Right renal cortex interstitium (tissue), 3 donors: ENCODE results near the gene GNAL. TPM values are rescaled to one million over a fixed set of nuclear protein-coding genes. Genes with fewer than 3 reads are reported as not detected.
"Not testable (repeated sequence)": the region's sequence is repeated elsewhere in the genome, so short reads cannot be mapped to it uniquely, and the experiment has no call there.

Experiments used
- DNase-seq, 3 donors: peaks; one replicate each; pipeline ENCODE4 v3.0.0-alpha.2; 2013; ENCODE audit warnings: low read depth in 3 of 3, low spot score in 2 of 3
- polyA plus RNA-seq, 3 donors: library from polyadenylated mRNA; unstranded; fragments of 120-200 nt; gene quantifications; one replicate each; pipeline ENCODE4 v1.2.1, GENCODE V29; 2013; ENCODE audit not compliant: insufficient read length in 3 of 3

Gene GNAL
- polyA plus RNA-seq, 3 donors: 3.8 to 5.9 (median 3.9) TPM

GRCh38 chr18:11892438-11892837, 203.4 kb downstream of the GNAL start:
- DNase-seq: not testable (repeated sequence)

- no peak for DNase-seq
These were observed 208.7 kb downstream of the GNAL start for GRCh38 chr18:11897781-11898180.

DNA sequence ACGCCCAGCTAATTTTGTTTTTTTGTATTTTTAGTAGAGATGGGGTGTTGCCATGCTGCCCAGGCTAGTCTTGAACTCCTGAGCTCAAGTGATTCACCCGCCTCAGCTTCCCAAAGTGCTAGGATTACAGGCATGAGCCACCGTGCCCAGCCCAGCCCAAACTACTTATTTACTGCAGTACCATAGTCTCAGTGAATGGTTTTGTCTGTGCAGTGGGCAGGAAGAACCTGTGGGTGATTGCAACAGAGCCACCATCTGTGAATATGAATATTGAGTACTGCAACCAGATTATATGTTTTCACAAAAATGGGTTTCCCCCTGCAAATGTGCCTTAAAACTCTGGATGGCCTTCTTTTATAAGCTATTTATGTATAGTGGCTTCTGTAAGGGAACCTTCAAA, 210.0 kb downstream of the GNAL start:
- DNase-seq: no peak

- no peak for DNase-seq
These were observed 212.9 kb downstream of the GNAL start for GRCh38 chr18:11901826-11902438.

DNA sequence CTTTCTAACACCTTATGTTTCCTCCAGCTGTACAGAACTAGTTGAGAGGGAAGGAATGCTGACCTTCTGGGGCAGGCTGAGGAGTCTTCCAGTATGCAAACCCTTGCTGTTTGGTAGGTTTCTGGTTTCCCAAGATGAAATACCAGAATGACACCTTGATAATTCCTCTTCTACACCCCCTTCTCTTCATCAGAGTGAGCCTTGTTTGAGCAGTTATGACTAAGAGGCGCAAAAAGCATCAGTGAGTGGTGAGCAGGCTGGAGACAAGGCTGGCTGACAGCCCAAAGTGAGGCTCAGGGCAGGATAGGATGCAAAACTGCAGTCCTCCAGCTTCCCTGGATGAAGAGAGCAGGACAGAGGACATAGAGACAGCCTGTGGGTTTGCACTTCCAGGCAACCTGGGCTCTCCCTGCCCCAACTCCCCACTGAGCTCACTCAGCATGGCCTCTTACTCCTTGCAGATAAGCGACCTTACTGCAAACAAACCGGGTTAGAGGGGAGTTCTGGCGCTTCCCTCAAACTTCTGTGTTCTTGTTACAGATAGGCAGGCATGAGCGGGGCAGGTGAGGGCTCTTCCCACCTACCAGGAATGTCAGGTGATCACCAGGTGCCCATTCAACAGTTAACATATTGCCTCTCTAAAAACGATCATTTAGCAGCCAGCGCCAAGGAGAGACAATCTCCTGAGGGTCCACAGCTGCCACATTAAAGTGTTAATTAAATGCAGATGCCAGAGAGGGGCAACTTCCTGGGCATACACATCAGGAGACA, 213.6 kb downstream of the GNAL start:
- no peak for DNase-seq

GRCh38 chr18:11905613-11906012, 216.5 kb downstream of the GNAL start:
- no peak for DNase-seq

DNA sequence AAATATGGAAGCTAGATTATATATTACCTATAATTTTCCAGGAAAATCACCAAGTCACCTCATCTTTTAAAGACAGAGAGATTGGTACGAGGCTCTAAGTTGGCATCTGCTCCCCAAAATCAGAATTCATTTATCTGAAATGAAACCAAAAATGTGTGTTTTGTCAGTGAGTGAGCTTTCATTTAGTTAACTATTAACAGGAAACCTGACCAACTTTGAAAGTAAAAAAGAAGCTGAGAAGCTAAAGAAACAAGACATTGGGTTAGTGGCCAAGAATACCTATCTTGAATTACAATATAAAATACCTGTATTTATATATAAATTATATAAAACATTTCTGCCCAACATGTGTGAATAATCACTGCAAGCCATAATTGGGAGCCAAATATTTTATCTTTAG, 217.1 kb downstream of the GNAL start:
- no peak for DNase-seq

DNA sequence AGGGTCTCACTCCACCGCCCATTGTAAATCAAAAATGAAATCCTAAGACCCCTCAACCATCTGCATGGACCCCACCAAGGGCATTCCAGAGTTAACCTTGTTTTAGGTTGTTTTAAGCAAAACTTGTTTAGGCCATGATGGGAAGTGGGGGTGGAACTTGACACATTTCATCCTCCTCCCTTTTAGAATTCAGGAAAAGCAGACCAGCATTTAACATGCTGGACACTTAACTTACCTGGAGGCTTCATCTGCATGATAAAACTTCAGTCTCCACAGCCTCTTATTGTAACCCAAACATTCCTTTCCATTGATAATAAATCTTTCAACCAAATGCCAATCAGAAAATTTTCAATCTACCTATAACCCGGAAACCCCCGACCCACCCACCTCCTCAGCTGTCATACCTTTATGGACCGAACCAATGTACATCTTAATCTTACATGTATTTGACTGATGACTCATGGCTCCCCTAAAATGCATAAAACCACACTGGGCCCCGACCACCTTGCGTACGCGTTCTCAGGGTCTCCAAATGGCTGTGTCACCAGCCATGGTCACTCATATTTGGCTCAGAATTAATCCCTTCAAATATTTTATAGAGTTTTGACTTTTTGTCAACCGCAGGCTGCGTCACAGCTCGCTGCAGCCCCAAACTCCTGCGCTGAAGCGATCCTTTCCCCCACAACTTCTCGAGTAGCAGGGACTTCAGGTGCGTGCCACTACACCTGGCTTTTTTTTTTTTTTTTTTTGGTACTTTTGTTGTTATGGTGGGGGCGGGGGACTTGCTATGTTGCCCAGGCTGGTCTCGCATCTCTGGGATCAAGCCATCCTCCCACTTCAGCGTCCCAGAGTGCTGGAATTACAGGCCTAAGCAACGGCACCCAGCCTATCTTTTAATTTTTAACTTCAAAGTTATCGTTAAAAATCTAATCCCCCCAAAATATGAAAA, 218.1 kb downstream of the GNAL start:
- DNase-seq: no peak

GRCh38 chr18:11908182-11909060, 219.4 kb downstream of the GNAL start, which contains the start of gene MPPE1:
MPPE1 (minus strand) TSS chr18:11908317; CDS start chr18:11897264, 11,053 bp downstream.
- DNase-seq: peak; percentile 57 to 82 (median 77)

DNA sequence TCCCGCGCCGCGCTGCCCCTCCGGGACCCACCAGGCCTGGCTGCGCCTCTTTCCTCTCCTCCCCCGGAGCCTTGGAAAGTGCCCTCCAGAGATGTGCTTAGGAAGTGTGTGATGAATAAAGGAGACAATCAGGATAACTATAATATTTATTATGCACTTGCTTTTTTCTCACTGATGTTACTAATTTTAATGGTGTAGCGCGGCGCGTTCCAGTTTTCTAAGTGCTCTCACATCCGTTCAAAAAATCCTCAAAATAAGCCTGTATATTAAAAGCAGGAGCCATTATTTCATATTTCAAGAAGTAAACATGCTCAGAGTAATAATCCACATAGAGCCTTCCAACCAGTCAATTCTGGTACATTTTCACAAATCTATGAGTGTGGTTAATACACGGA, 220.0 kb downstream of the GNAL start:
- no peak for DNase-seq

GRCh38 chr18:11909591-11910026, 220.5 kb downstream of the GNAL start:
- no peak for DNase-seq

- DNase-seq: not testable (repeated sequence)
These were observed 227.8 kb downstream of the GNAL start for GRCh38 chr18:11916880-11917279.

DNA sequence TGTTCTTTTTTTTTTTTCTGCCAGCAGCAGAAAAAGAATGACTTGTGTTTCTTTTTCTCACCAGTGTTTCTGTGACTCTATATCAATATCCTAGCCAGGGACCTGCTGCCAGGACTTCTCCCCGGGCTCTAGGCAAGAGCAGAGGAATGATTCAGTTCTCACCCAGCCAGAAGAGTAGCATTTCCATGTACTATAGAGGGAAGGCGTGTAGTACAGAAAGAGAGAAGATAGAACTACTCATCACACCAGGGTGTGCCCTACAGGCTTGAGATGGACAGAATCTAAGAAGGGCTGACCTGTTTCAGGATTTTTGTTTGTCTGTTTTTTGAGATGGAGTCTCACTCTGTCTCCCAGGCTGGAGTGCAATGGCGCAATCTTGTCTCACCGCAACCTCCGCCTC, 230.5 kb downstream of the GNAL start:
- not testable (repeated sequence) for DNase-seq

DNA sequence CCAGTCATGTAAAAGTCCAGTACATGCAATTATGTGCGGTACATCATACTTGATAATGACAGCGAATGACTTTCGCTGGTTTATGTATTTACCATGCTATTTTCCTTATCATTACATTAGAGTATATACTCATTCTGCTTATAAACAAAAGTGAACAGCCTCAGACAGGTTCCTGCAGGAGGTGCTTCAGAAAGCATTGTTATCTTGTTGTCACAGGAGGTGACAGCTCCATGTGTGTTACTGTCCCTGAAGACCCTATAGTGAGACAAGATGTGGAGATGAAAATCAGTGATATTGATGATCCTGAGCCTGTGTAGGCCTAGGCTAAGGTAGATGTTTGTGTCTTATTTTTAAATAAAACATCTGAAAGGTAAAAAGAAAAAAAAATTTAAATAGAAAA, 234.4 kb downstream of the GNAL start:
- DNase-seq: no peak

DNA sequence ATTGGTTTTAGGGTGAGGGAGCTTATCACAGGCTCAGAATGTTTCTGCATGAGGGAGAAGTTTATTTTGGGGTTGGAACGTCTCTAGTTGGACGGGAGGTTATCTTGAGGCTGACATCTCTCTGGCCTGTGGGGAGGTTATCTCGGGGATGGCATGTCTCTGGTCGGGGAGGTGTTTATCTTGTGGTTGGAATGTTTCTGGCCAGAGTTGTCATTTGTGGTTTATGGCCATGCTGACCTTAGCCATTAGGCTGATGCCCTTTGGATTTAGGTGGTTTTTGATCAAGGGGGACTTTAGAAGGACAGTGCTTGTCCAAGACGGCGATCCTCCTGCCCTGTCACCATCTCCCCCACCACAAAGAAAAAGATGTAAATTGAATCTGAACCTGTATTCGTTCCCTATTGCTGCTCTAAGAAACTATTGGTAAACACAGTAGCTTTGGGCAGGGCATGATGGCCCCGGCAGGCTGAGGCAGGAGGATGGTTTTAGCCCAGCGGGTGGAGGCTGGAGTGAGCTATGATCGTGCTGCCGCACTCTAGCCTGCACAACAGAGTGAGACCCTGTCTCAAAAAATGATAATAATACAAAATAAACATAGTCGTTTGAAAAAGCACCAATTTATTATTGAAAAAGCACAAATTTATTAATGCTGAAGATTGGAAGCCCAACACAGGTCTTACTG, 236.9 kb downstream of the GNAL start:
- DNase-seq: no peak

- DNase-seq: no peak
These were observed 238.4 kb downstream of the GNAL start for GRCh38 chr18:11927497-11927896.

- no peak for DNase-seq
These were observed 243.3 kb downstream of the GNAL start for GRCh38 chr18:11932393-11932792.
